SK-N-SH (cell line): ENCODE results near the gene EDA.

Experiments
- EZH2phosphoT487 ChIP-seq: fragments of 200-600 bp; sonication (generic); IDR thresholded peaks from 2 replicates; pipeline ENCODE4 v1.6.1; 2017; ENCODE audit warnings: low read depth, mixed run types, mild to moderate bottlenecking, antibody characterized with exemption, moderate library complexity, borderline replicate concordance
- JUND ChIP-seq: IDR thresholded peaks from 2 replicates; pipeline ENCODE4 v1.4.0; 2012
- TAF1 ChIP-seq: IDR thresholded peaks from 2 replicates; pipeline ENCODE4 v1.6.1; 2012; ENCODE audit warnings: low read depth, mild to moderate bottlenecking, low read length, moderate library complexity, borderline replicate concordance
- TCF12 ChIP-seq: IDR thresholded peaks from 2 replicates; pipeline ENCODE4 v1.4.0; 2012
- TF ChIP-seq, protein P1 (sequence below): fragments of 200-600 bp; sonication (generic); IDR thresholded peaks from 2 replicates; pipeline ENCODE4 v1.6.1; 2017; ENCODE audit warnings: antibody characterized with exemption, mild to moderate bottlenecking, moderate library complexity
- TF ChIP-seq, protein P2 (sequence below): IDR thresholded peaks from 2 replicates; pipeline ENCODE4 v1.6.1; 2012; ENCODE audit warnings: mild to moderate bottlenecking, low read depth, low read length, moderate library complexity
- TF ChIP-seq, protein P3 (sequence below): fragments of 150-350 bp; IDR thresholded peaks from 2 replicates; pipeline ENCODE4 v1.6.1; 2017; ENCODE audit warnings: antibody characterized with exemption, low read length, low read depth, borderline replicate concordance

DNA sequence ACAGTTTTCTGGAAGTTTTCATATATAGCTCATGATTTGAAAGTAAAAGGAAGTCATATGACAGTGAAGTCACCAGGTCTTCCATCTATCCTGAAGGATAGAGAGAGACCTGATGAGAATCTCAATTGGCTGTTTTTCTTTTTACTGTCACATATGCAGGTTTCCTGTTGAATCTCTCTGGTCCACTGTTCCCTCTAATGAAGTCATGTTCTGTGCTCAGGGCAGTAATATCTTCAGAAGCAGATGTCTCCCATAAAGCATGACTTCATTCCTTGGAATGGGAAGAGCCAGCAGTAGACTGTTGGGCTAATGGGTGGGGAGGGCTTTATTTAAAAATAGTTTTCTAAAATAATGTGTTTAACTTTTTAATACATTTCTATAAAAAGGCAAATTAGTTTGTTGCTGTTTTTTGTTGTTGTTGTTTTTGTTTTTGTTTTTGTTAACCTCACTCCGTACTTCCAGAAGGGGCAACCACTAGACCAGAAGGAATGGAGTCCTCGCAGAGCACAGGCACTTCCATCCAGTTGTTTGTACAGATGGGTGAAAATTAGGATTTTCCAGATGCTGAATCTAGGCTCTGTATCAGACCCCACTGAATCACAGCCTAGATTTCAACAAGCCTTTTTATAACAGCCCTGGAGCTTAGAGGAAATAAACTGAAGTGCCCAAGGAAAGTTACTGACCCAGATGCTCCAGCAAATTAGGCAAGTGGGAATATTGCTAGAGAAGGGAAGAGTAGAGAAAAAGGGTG, 379.6 kb downstream of the EDA start:
- TF ChIP-seq JUND (no peak), TAF1 (no peak), TCF12 (no peak), EZH2phosphoT487 (no peak)
- TF ChIP-seq, protein P1, sequence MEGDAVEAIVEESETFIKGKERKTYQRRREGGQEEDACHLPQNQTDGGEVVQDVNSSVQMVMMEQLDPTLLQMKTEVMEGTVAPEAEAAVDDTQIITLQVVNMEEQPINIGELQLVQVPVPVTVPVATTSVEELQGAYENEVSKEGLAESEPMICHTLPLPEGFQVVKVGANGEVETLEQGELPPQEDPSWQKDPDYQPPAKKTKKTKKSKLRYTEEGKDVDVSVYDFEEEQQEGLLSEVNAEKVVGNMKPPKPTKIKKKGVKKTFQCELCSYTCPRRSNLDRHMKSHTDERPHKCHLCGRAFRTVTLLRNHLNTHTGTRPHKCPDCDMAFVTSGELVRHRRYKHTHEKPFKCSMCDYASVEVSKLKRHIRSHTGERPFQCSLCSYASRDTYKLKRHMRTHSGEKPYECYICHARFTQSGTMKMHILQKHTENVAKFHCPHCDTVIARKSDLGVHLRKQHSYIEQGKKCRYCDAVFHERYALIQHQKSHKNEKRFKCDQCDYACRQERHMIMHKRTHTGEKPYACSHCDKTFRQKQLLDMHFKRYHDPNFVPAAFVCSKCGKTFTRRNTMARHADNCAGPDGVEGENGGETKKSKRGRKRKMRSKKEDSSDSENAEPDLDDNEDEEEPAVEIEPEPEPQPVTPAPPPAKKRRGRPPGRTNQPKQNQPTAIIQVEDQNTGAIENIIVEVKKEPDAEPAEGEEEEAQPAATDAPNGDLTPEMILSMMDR = no peak
- TF ChIP-seq, protein P2, sequence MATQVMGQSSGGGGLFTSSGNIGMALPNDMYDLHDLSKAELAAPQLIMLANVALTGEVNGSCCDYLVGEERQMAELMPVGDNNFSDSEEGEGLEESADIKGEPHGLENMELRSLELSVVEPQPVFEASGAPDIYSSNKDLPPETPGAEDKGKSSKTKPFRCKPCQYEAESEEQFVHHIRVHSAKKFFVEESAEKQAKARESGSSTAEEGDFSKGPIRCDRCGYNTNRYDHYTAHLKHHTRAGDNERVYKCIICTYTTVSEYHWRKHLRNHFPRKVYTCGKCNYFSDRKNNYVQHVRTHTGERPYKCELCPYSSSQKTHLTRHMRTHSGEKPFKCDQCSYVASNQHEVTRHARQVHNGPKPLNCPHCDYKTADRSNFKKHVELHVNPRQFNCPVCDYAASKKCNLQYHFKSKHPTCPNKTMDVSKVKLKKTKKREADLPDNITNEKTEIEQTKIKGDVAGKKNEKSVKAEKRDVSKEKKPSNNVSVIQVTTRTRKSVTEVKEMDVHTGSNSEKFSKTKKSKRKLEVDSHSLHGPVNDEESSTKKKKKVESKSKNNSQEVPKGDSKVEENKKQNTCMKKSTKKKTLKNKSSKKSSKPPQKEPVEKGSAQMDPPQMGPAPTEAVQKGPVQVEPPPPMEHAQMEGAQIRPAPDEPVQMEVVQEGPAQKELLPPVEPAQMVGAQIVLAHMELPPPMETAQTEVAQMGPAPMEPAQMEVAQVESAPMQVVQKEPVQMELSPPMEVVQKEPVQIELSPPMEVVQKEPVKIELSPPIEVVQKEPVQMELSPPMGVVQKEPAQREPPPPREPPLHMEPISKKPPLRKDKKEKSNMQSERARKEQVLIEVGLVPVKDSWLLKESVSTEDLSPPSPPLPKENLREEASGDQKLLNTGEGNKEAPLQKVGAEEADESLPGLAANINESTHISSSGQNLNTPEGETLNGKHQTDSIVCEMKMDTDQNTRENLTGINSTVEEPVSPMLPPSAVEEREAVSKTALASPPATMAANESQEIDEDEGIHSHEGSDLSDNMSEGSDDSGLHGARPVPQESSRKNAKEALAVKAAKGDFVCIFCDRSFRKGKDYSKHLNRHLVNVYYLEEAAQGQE = no peak
- TF ChIP-seq, protein P3, sequence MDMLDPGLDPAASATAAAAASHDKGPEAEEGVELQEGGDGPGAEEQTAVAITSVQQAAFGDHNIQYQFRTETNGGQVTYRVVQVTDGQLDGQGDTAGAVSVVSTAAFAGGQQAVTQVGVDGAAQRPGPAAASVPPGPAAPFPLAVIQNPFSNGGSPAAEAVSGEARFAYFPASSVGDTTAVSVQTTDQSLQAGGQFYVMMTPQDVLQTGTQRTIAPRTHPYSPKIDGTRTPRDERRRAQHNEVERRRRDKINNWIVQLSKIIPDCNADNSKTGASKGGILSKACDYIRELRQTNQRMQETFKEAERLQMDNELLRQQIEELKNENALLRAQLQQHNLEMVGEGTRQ = no peak
